GM21360 (cell line): Measurements from ENCODE around the gene TNFRSF14.

Experiments used
- ATAC-seq: cut with Tn5 transposase; IDR thresholded peaks from one replicate; pipeline ENCODE4 v1.9.1; 2021; ENCODE audit warnings: mild to moderate bottlenecking, moderate library complexity; ENCODE audit not compliant: unreplicated experiment

TNFRSF14 gene

DNA sequence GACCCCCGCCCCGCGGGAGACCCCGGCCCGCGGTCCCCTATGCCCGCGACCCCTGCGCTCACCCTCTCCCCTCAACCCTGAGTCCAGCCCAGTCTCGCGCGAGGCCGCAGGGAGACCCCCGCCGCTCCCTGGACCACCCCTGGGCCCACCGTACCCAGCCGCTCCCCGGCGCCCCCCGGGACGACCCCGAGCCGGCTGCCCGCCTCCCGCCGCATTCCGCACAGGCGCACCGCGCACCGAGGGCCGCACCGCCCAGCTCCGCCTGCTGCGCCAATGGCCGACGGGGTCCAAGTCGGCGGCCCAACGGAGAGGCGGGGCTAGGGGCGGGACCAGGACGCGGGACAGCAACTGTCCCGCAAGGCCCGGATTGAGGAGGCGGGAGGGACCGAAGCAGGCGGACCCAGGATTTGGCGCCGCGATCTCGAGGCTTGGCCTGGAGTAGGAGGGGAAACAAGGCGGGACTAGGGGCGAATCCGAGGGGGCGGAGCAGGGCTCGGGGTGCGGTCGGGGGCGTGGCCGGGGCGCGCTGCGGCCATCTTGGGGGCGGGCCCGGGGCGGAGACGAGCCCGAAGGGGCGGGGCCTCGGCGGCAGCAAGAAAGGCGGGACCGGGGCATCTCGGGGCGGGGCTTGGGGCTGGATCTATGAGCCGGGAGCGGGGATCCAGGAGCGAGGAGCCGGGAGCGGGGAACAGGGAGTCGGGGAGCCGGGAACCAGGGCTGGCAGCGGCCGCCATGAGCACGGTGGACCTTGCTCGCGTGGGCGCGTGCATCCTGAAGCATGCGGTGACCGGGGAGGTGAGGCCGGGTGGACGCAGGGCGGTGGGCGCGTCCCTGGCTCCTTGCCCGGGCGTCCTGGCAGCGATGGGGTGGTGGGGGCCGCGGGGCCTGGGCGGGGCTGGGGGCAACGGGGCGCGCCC lies 30.2 kb downstream of the TNFRSF14 start, which contains the start of gene PRXL2B:
Gene PRXL2B, plus strand, starts transcription at position 624 of the 917 bp plus-strand sequence. Its CDS starts 109 bp downstream, at position 733.
- ATAC-seq: peak; percentile 61

GRCh38 chr1:2587071-2587859 lies 31.1 kb downstream of the TNFRSF14 start:
- ATAC-seq: peak; percentile 1

DNA sequence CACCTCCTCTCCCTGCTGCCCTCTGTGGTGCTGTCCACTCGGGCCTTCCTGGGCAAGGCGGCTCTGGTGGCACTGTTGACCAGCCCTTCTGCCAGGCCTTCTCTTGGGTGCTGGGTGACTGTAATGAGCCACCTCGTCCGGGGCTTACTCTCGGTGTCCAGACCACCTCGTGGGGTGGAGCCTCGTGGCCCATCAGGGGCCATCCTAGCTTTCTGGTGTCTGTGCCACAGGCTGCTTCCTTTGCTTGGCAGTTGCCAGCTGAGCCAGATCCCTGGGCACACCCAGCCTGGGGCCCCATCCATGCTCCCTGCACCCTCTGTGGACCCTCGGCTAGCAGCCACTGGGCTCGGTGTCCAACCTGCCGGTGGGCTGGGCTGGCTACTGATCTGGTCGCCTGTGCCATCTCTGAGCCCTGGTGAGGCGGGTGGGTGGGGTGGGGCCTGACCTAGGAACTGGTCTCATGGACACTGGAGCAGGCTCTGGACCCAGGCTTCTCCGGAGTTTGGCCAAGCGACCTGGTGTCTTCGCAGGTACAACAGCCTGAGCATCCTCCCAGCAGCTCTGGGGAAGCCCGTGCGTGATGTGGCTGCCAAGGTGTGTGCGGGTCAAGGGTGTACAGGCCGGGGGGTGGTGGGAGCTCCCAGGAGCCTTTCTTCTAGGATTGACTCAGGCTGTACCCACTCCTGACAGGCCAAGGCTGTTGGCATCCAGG lies 31.8 kb downstream of the TNFRSF14 start:
- no peak for ATAC-seq

- ATAC-seq: no peak
These were observed 32.7 kb downstream of the TNFRSF14 start for GRCh38 chr1:2588661-2589430.

DNA sequence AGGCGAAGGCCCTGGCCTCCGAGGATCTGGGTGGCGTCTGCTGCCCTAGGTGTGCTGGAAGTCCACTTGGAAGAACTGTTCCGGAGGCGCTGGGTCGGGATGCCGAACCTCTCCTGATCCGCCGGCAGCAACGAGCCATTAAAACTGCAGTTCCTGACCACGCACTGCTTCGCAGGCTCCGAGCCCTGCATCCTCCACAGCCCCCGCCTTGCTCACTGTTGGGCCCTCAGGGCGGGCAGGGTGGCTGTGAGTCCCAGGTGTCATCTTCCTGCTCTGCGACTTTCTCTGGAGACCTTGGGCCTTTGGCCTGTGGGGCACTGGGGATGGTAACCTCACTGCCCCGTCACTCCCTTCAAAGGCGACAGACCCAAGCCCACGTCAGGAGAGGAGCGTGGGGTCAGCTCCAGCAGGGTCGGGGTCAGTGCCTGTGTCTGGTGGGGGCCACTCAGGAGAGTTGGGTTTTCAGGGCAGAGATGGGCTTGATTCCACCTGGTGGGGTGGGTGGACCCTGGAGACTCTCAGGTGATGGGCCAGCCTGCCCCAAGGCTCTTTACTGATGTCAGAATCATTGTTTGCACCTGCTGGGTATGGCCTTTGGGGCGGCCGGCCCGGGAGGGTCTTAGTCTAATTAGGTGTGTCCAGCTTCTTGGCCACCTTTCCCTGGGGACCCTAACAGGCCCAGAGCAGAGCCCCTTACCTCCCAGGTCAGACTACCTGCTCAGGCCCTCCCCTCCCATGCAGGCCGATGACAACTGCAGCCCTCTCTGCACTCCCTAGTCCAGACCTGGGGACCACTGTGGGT lies 33.5 kb downstream of the TNFRSF14 start:
- no peak for ATAC-seq

DNA sequence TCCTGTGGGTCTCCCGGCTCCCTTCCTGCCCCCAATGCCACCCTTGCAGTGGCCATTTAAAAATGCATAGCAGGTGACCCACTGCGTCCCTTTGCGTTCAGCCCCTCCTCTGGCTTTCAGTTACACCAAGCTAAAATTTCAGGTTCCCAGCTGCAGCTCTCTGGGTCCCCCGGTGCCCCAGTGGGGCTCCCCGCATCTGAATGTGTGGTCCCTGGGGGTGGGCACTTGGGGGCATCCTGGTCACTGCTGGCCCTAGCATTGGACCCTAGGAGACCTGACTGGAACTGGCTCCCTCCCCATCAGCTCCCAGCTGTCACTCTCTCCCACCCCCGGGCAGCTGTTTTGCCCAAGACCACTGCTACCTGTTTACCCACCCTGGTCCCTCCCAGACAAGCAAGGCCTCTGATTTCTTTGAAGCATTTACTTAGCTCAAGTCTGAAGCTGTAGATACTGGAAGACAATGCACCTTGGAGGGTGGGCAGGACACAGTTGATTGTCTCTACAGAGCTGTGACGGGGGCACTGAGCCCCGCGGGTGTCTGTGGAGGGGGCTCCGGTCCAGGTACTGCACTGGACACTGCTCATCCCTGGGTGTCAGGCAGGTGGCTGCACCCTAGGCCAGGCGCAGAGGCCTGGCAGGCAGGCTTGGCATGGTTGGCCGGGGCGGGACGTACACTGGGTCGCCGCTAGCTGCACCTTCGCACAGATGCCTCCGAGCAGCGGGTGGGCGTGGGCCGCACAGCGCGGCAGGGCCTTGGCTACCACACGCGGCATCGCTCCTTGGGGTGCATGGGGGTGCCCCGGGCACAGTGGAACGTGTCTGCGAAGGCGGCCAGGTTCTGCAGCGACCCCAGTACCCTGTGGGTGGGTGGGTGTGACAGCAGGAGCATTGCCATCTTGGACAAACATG lies 34.3 kb downstream of the TNFRSF14 start:
- ATAC-seq: no peak

DNA sequence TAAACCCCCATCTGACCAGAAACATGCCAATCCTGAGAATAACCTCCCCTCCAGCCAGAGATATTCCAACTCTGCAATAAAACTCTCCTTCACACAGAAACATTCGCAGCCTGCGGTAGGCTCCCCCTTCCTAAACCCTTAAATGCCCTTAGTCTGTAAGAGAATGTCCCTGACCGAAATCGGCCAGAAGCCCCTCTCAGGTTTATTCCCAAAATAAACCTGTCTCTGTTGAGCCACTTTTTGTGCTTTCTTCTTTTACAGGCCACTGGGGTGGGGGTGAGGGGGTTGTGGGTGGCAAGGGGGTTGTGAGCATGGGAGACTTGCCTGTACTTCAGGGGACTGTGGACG lies 35.0 kb downstream of the TNFRSF14 start:
- ATAC-seq: no peak

DNA sequence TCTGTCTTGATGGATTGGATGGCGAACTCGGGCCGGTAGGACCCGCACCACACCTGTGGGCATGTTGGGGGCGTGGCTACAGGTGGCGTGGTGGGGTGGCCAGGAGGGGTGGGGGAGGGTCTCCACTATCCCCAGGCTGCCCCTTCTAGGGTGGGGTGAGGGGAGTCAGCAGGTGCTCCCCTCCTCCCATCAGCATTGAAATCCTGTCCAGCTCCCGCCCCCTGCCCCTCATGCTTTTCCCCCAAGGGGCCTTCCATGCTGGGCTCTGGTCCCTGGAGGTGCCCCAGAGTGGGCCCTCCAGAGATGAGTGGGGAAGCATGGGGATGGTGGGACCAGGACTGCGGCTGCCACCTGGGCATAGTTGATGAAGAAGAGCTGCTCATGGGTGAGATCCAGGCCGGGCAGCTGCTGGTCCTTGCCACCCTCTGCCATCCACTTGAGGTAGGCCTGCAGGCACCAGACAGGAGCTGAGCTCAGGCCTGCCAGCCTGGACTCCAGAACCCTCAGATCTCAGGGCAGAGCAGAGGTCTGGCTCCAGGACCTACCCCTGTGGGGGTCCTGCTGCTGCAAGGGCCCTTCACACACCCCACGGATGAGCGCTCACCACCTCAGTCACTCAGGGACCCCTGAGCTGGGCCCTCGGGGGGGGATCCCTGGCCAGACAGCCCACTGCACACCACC lies 35.5 kb downstream of the TNFRSF14 start:
- no peak for ATAC-seq

GRCh38 chr1:2592672-2593071 lies 36.5 kb downstream of the TNFRSF14 start:
- ATAC-seq: no peak

- ATAC-seq: no peak
These were observed 37.2 kb downstream of the TNFRSF14 start for GRCh38 chr1:2593251-2593878.

- ATAC-seq: no peak
These were observed 38.0 kb downstream of the TNFRSF14 start for GRCh38 chr1:2594001-2594640.

- no peak for ATAC-seq
These were observed 38.5 kb downstream of the TNFRSF14 start for GRCh38 chr1:2594641-2595131.

DNA sequence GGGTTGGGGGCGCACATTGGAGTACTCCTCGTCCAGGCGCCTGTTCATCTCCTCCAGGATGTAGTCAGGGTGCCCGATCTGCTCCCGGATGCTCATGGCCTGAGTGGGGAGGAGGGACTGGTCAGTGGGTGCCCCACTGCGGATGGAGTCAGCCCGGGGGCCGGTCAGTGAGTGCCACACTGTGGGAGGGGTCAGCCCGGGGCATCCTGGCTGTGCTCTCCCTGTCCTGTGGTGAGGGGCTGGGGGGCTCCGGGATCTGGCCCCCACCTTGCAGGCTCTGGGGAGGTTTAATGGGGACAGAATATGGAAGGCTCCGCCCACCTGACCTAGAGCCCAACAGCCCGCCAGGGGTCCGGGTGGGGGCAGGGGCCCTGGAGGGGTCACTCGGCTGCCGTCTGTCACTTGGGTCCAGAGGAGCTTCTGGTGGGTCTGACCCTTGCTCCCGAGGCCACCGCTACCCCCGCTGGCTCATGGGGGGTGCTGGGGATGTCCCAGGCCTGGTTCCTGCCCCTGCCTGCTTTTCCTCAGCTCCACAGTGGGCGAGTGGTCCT lies 39.2 kb downstream of the TNFRSF14 start:
- no peak for ATAC-seq

GRCh38 chr1:2595812-2596529 lies 39.8 kb downstream of the TNFRSF14 start:
- ATAC-seq: no peak

GRCh38 chr1:2596530-2597333 lies 40.6 kb downstream of the TNFRSF14 start:
- ATAC-seq: no peak
